IPS-NIHi7 (cell line): ENCODE results near the gene SLFN5.
"Not testable (repeated sequence)": the region's sequence is repeated elsewhere in the genome, so short reads cannot be mapped to it uniquely, and the experiment has no call there.

Experiments
- DNase-seq: peaks from one replicate; pipeline ENCODE4 v3.0.0; 2012; ENCODE audit warnings: mixed read lengths; ENCODE audit errors: extremely low spot score

The SLFN5 gene

GRCh38 chr17:35291802-35292201 is 48.9 kb downstream of the SLFN5 start:
- DNase-seq, result no peak

DNA sequence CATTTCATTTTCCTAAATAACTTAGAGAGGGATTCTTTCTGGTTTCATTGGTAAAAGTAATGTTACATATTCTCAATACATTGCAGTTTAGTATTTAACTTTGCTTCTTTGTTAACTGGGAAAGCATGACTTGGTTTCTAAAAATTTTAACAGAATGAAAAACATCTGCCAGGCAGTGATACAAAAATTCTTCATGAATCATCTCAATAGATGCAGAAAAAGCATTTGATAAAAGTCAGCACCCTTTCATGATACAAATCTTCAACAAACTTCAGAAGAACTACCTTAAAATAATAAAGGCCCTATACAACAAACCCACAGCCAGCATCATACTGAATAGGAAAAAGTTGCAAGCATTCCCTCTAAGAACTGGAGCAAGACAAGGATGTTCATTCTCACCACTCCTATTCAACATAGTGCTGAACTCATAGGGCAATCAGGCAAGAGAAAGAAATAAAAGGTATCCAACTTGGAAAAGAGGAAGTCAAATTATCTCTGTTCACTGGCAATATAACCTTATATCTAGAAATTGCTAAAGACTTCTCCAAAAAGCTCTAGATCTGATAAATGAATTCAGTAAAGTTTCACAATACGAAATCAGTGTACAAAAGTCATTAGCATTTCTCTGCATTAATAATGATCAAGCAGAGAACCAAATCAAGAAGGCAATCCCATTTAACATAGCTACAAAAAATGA is 50.4 kb downstream of the SLFN5 start:
- DNase-seq, result no peak

DNA sequence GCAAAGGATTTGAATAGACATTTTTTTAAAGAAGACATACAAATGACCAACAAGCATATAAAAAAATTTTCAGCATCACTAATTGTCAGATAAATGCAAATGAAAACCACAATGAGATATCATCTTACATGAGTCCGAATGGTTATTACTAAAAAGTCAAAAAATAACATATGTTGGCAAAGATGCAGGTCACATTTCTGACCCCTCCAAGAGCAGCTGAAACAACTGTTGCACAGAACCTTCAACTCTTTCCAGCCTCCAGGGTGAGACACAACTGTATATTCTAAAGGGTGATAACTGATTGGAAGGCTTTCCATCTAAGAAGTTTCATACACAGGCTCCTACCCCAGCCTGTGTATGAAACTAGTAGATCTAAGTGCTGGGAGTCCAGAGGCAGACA is 51.9 kb downstream of the SLFN5 start:
- DNase-seq, result no peak

DNA sequence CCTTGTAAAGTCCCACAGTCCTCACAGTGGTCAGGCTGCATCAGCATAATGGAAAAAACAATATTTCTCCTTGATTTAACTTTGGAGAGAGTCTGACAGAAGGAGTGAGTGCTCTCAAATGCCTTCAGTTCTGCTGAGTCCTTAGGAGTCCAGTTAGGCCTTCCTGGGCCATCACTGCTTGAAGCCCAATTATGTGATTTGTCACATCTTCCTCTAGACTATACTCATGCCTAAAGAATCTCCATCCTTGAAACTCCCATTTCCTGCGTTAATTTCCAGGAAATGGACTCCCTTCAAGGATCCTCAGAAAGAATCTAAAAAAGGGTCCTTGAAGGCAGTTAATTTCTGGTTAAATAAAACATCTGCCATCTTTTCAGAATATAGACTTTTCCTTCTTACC is 52.8 kb downstream of the SLFN5 start:
- no peak for DNase-seq

GRCh38 chr17:35297666-35298065 is 54.8 kb downstream of the SLFN5 start:
- no peak for DNase-seq

GRCh38 chr17:35298639-35299038 is 55.8 kb downstream of the SLFN5 start:
- no peak for DNase-seq

GRCh38 chr17:35299135-35299534 is 56.3 kb downstream of the SLFN5 start:
- no peak for DNase-seq

- DNase-seq, result not testable (repeated sequence)
These were observed 66.5 kb downstream of the SLFN5 start for GRCh38 chr17:35309345-35309744.

DNA sequence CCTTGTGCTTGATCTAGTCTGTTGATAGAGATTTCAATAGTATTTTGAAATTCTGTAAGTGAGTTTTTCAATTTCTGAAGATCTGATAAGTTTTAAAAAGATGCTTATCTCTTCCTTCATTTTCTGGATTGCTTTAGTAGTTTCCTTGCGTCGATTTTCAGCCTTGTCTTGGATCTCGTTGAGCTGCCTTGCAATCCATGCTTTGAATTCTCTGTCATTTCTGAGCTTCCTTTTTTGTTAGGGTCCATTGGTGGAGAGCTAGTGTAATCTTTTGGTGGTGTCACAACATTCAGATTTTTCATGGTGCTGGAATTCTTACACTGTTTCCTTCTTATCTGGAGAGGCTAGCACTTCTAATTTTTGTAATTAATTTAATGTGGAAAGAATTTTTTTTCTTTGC is 69.5 kb downstream of the SLFN5 start:
- DNase-seq, result no peak

- DNase-seq, result peak; percentile 85
These were observed 70.2 kb downstream of the SLFN5 start for GRCh38 chr17:35312790-35313711.

DNA sequence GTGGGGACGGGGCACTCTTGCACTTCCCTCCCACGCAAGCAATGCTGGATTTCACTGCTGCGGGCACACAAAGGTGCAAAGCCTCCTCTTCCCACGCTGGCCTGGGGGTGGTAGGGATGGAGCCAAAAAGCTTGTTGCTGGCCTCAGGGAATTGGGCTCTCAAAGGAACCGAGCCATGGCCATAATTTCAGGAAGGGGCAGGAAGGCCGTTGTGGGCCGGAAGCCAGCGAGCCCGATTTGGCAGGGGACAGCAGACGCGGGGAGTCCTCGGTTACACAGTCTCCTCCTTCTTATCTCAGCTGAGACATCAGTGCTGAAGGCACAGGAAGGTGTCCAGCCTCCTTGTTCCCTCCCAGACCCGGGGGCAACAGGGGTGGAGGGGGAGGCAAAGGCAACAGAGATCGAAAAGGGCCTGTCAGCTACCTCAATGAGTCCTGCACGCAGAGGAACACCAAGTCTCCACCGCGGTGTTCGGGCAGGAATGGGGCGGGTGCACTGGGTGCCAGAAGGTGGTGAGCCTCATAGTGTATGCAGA is 71.1 kb downstream of the SLFN5 start:
- DNase-seq, result peak; percentile 27

DNA sequence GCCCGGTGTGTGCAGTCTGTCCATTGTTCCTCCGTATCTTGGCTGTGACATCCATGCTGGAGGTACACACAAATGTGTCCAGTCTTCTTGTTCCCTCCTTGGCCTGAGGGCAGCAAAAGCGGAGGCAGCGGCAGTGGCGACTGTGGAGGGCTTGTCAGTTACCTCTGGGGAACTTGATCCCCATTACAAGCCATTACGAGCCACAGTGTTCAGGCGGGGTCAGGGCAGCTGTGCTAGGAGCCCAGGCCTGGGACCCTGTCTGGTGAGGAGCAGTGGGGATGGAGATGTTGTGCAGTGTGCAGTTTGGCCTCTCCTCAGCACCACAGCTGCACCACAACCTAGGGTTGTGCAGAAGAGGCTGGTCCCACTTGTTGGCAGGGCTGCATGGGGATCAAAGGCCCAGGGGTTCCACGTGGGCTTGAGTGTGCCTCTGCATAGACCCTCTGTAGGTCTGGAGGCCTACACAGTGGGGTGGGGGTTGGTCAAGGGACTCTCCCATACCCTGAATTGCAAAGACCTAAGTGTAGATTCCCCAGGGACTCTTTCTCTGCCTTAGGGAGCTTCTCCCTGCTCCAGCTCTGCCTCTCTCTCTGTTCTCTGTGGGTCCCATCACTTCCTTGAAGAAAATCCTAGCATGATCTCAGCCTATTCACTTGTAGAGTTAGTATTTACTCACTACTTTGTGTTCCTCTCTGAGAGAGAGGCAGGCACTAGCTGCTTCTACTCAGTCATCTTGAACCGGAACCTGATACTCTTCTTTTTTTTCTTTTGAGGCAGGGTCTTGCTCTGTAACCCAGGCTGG is 71.7 kb downstream of the SLFN5 start:
- peak; percentile 29 for DNase-seq

DNA sequence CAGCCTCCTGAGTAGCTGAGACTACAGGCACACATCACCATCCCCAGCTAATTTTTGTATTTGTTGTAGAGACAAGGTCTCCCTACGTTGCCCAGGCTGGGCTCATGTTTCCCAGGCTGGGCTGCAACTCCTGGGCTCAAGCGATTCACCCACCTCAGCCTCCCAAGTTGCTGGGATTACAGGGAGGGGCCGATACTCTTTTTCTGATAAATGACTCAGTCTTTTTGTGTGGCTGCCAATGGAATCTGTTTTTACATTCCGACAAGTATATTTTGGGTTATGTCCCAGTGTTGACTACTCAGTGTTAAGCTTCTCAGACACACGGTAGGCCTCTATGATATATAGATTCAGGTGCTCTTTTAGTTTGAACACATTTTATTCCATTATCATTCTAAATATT is 72.4 kb downstream of the SLFN5 start:
- DNase-seq, result no peak

DNA sequence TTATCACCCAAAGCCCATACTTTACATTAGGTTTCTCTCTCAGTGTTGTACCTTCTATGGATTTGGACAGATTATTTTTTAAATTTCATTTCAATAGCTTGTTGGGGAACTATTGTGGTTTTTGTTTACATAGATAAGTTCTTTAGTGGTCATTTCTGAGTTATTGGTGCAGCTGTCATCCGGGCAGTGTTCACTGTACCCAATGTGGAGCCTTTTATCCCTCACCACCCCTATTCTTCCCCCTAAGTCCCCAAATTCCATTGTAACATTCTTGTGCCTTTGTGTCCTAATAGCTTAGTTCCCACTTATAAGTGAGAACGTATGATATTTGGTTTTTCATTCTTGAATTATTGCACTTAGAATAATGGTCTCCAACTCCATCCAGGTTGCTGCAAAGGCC is 73.1 kb downstream of the SLFN5 start:
- no peak for DNase-seq

DNA sequence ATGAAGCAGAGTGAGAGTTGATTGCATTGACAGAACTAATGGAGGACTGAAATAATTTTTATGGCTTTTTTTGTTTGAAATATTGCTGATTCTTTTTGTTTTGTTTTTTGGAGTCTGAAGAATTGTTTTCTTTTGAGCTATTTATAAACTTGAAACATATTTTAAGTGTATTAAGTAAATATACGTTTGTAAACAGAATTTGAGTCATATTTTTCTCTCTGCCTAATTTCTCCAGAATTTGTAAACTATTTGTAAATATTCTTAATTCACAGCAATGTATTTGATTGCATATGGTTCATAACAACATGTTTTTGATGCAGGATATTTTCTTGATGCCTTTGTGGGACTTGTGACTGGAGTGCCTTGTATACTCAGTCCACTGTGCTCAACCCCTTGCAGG is 79.9 kb downstream of the SLFN5 start:
- no peak for DNase-seq
